ENCODE results near the gene RER1. TPM values are rescaled to one million over a fixed set of nuclear protein-coding genes. Genes with fewer than 3 reads are reported as not detected.
A peak's percentile ranks its signal among the peaks of the same experiment; 100 is the strongest.

The RER1 gene
- total RNA-seq, 4 donors from 2014 or later, result 56.9 to 86.5 (median 81.4) TPM

DNA sequence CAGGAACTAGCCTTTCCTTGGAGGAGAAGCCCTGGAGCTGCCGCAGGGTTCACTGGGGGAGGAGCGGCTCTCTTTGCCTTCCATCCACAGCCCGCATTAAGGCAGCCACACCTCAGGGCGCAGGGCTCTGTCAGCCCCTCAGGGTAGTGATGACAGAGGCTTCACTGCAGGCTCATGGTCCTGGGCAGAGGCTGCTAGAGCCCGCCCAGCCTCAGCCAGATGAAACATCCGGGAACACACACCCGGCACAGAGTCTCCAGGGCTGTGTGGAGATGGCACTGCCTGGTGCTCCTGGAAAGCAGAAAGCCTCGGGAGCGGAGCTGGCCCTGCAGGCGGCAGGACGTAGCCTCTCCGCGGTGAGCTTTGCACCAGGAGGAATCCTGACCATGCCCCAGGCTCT lies 50.1 kb downstream of the RER1 start:
- Histone ChIP-seq H3K4me3 (no peak overlapping the region), H3K4me1 (peaks cover 24% of the 10 kb centered on the region), H3K27me3 (peaks cover 77% of the 10 kb centered on the region), H3K36me3 (no peaks in the 10 kb centered on the region), H3K27ac (no peak overlapping the region), H3K9me3 (no peaks in the 10 kb centered on the region)
- DNase-seq (ENCODE audit: low spot score in 2 of 2), result no peak
- TF ChIP-seq POLR2A (IDR thresholded peaks at IDR 0.05) (no peak), POLR2AphosphoS5 (IDR thresholded peaks at IDR 0.05) (no peak), EP300 (IDR thresholded peaks at IDR 0.05) (no peak)
- TF ChIP-seq, protein P1, sequence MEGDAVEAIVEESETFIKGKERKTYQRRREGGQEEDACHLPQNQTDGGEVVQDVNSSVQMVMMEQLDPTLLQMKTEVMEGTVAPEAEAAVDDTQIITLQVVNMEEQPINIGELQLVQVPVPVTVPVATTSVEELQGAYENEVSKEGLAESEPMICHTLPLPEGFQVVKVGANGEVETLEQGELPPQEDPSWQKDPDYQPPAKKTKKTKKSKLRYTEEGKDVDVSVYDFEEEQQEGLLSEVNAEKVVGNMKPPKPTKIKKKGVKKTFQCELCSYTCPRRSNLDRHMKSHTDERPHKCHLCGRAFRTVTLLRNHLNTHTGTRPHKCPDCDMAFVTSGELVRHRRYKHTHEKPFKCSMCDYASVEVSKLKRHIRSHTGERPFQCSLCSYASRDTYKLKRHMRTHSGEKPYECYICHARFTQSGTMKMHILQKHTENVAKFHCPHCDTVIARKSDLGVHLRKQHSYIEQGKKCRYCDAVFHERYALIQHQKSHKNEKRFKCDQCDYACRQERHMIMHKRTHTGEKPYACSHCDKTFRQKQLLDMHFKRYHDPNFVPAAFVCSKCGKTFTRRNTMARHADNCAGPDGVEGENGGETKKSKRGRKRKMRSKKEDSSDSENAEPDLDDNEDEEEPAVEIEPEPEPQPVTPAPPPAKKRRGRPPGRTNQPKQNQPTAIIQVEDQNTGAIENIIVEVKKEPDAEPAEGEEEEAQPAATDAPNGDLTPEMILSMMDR (IDR thresholded peaks at IDR 0.05), result no peak
- WGBS, result 73% methylated on average over 12 of the region's 13 CpGs

DNA sequence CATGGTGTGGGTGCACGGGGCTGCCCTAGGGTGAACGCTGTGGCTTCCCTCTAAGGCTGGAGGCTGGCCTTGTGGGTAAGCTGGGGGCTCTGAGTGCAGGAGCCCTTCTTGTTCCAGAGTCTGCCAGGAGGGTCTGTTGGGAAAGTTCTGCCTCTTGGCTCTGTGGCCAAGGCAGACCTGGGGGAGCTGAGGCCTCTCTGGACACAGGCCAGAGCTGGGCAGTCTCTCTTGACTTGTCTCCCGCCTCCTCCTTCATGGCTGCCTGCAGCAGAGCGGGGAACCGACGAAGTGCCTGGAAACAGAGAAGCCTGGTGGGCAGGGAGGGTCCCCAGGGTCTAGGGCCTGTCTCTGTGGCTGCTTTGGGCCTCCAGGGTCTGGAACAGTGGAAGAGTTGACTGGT lies 51.0 kb downstream of the RER1 start:
- 85% methylated on average over 3 of the region's 6 CpGs for WGBS
- Histone ChIP-seq H3K27me3 (peaks cover 83% of the 10 kb centered on the region), H3K4me1 (peaks cover 24% of the 10 kb centered on the region), H3K36me3 (no peaks in the 10 kb centered on the region), H3K9me3 (no peaks in the 10 kb centered on the region), H3K27ac (no peak overlapping the region), H3K4me3 (no peak overlapping the region)
- no peak for DNase-seq (ENCODE audit: low spot score in 2 of 2)
- TF ChIP-seq EP300 (IDR thresholded peaks at IDR 0.05), result no peak
- TF ChIP-seq POLR2AphosphoS5 (IDR thresholded peaks at IDR 0.05), result no peak
- TF ChIP-seq POLR2A (IDR thresholded peaks at IDR 0.05), result no peak
- TF ChIP-seq, protein P1 (IDR thresholded peaks at IDR 0.05), result no peak

DNA sequence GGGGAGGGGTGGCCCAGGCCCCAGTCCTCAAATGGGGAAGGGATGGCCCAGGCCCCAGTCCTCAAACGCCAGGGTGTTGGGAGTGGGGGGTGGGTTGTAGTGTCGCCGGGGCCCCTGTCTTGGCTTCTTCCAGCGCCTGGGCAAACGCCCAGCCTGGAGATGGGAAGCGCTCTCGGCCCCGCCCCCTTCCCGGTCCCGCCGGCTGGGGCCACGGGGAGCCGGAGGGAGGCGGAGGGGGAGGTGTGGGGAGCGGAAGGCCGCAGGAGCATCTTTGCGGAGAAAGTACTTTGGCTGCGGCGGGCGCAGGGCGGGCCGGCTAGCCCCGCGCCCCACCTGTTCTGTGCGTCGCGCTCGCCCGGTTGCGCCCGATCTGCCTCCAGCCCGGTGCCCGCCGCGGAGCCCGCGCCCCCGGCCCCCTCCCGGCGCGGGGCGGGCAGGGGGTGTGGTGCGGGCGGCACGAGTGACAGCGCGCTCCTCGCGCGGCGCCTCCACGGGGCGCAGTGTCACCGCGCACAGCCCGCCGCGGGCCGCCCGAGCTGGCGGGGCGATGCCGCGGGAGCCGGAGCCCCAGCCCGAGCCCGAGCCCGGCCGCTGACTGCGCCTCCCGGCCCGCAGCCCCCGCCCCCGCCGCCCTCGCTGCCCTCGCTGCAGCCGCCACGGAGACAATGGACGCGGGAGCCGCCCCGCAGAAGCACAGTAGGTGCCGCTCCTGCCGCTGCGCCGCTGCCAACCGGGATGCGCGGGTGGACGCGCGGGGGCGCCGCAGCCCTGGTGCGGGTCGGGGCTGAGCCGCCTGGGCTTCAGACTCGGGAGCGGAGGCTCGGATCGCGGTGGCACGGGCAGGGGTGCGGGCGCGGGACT lies 51.9 kb downstream of the RER1 start:
- Histone ChIP-seq H3K9me3 (no peaks in the 10 kb centered on the region), H3K4me3 (peak overlapping the region; percentile 20), H3K27me3 (peaks cover 86% of the 10 kb centered on the region), H3K4me1 (peaks cover 17% of the 10 kb centered on the region), H3K36me3 (no peaks in the 10 kb centered on the region), H3K27ac (no peak overlapping the region)
- no peak for DNase-seq (ENCODE audit: low spot score in 2 of 2)
- WGBS, result 2% methylated on average over 12 of the region's 107 CpGs
- no peak for TF ChIP-seq EP300 (IDR thresholded peaks at IDR 0.05)
- TF ChIP-seq, protein P1 (IDR thresholded peaks at IDR 0.05), result no peak
- TF ChIP-seq POLR2AphosphoS5 (IDR thresholded peaks at IDR 0.05), result no peak
- TF ChIP-seq POLR2A (IDR thresholded peaks at IDR 0.05), result no peak

DNA sequence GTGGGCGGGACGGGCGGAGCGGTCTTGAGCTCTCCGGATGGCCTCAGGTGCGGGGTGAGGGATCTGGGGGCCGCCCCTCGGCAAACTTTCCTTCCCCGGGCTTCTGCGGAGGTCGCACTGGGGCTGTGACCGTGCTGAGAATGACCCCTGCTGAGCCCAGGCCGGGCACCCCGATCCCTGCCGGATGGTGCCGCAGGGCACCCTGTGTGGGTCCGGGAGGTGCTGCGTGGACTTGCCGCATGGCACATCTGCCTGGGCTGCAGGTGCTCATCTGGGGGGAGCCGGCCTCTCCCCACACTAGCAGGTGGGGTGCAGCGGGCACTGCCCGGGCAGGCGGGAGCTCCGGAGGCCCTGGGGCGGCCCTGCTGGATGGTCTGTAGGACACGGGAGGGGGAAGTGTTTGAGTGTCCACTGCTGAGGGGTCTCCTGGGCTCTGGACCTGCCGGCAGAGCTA lies 52.5 kb downstream of the RER1 start:
- TF ChIP-seq, protein P1 (IDR thresholded peaks at IDR 0.05), result no peak
- no peak for TF ChIP-seq POLR2AphosphoS5 (IDR thresholded peaks at IDR 0.05)
- no peak for TF ChIP-seq POLR2A (IDR thresholded peaks at IDR 0.05)
- TF ChIP-seq EP300 (IDR thresholded peaks at IDR 0.05), result no peak
- Histone ChIP-seq H3K4me1 (peaks cover 14% of the 10 kb centered on the region), H3K27me3 (peaks cover 83% of the 10 kb centered on the region), H3K4me3 (peak overlapping the region; percentile 7), H3K9me3 (no peaks in the 10 kb centered on the region), H3K27ac (no peak overlapping the region), H3K36me3 (no peaks in the 10 kb centered on the region)
- DNase-seq (ENCODE audit: low spot score in 2 of 2), result no peak
- WGBS, result 40% methylated on average over 1 of the region's 27 CpGs

DNA sequence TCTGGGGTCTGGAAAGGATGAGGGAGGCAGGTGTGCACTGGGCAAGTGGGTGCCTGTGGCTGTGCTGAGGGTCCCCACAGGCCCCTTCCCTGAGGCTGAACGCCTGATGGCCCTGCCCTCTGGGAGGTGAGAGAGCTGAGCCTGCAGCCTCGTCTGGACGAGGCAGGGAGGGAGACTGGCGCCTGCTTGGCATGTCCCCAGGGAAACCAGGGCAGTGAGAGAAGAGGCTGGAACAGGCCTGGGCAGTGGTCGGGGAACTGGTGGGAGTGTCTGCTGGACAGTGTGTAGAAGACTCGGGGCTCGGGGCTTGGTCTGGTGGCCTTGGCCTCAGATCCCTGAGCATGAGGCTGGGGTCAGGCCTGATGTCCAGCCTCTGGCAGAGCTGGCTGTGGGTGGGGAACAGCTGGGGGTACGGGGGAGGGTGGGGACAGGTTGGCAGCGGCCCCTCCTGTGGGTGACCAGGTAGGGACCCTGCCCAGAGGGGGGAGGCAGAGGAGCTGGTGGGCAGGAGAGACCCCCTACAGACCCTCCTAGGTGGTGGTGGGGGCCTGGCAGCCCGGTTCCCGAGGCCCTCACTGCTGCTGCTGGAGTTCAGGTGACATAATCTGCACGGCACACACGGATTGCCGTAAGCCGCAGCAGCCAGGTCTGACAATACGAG lies 53.7 kb downstream of the RER1 start:
- no peaks in the 10 kb centered on the region for H3K36me3 ChIP-seq
- no peak for DNase-seq (ENCODE audit: low spot score in 2 of 2)
- H3K27ac ChIP-seq, result no peak overlapping the region
- peaks cover 14% of the 10 kb centered on the region for H3K4me1 ChIP-seq
- H3K9me3 ChIP-seq, result no peaks in the 10 kb centered on the region
- 63% methylated on average over 9 of the region's 16 CpGs for WGBS
- no peak for TF ChIP-seq POLR2A (IDR thresholded peaks at IDR 0.05)
- TF ChIP-seq EP300 (IDR thresholded peaks at IDR 0.05), result no peak
- TF ChIP-seq, protein P1 (IDR thresholded peaks at IDR 0.05), result no peak
- no peak for TF ChIP-seq POLR2AphosphoS5 (IDR thresholded peaks at IDR 0.05)
- peaks cover 75% of the 10 kb centered on the region for H3K27me3 ChIP-seq
- H3K4me3 ChIP-seq, result no peak overlapping the region
